Endothelial cell of umbilical vein (primary cell): ENCODE results near the gene ARPC1B. TPM values are rescaled to one million over a fixed set of nuclear protein-coding genes. Genes with fewer than 3 reads are reported as not detected.

Source experiments
- BruUV-seq: library from RNA; stranded (reverse); fragments of 400-500 nt; replicated peaks from 2 replicates; lab custom pipeline; 2021; lab: Mats Ljungman, UMichigan
- CTCF ChIA-PET: fragments of 300-600, 350-600 bp; sonication (Branson Sonifier 250); formaldehyde crosslinking; loops from one replicate; lab custom pipeline; 2021; ENCODE audit warnings: antibody characterized with exemption, inconsistent platforms; lab: Charles Lee
- POLR2A ChIA-PET: fragments of 300-600, 350-600 bp; sonication (Branson Sonifier 250); formaldehyde crosslinking; loops from one replicate; lab custom pipeline; 2021; ENCODE audit warnings: antibody characterized with exemption, inconsistent platforms; lab: Charles Lee
- DNase-seq: peaks from one replicate; pipeline ENCODE4 v3.0.0-alpha.2; 2011; ENCODE audit warnings: low read depth, low spot score
- FAIRE-seq: peaks from 2 replicates; lab custom pipeline; 2011; peaks lifted over from hg19 to GRCh38; lab: Jason Lieb, UNC
- H2AFZ ChIP-seq: 2 replicates; pipeline ENCODE4 v1.6.0; 2012; ENCODE audit warnings: low read depth, low read length, control low read depth, inconsistent platforms
- H3K27ac ChIP-seq: 2 replicates; pipeline ENCODE4 v1.5.1; 2011; ENCODE audit warnings: low read depth, mild to moderate bottlenecking, control low read depth, low read length, moderate library complexity; ENCODE audit not compliant: insufficient read depth
- H3K27me3 ChIP-seq, 2 experiments: 2 replicates each; pipeline versions ENCODE4 v1.6.0 to v1.6.1; 2011; ENCODE audit warnings: low read length in 2 of 2, mixed read lengths in 1 of 2; ENCODE audit not compliant: control insufficient read depth in 2 of 2, insufficient read depth in 2 of 2
- H3K36me3 ChIP-seq, 2 experiments: 2 replicates in 1 of 2; 3 replicates in 1 of 2; pipeline ENCODE4 v1.5.1; 2011; ENCODE audit warnings: low read length in 2 of 2, mild to moderate bottlenecking in 1 of 2, moderate library complexity in 1 of 2; ENCODE audit not compliant: control insufficient read depth in 2 of 2, insufficient read depth in 2 of 2; ENCODE audit errors: extremely low read depth in 1 of 2
- H3K4me1 ChIP-seq: 3 replicates; pipeline ENCODE4 v1.5.1; 2011; ENCODE audit warnings: mild to moderate bottlenecking, low read length; ENCODE audit not compliant: control insufficient read depth, insufficient read depth; ENCODE audit errors: extremely low read depth
- H3K4me2 ChIP-seq: 2 replicates; pipeline ENCODE4 v1.6.1; 2011; ENCODE audit warnings: low read length, control low read depth, mixed read lengths; ENCODE audit not compliant: insufficient read depth
- H3K4me3 ChIP-seq, 3 experiments: fragments of 200-600 bp in 1 of 3; sonication (generic), shearing (Covaris generic) in 1 of 3; replicated peaks in 1 of 3; 2 replicates each; pipeline ENCODE4 v1.5.1; 2011 to 2016; ENCODE audit warnings: control low read depth in 3 of 3, low read length in 3 of 3, mild to moderate bottlenecking in 2 of 3, inconsistent platforms in 1 of 3, low read depth in 1 of 3, moderate library complexity in 1 of 3; ENCODE audit not compliant: insufficient read depth in 1 of 3
- H3K79me2 ChIP-seq: 2 replicates; pipeline ENCODE4 v1.6.0; 2012; ENCODE audit warnings: low read length, inconsistent platforms; ENCODE audit not compliant: control insufficient read depth, insufficient read depth
- H3K9ac ChIP-seq: replicated peaks from 2 replicates; pipeline ENCODE3; 2011; ENCODE audit warnings: low read length, control low read depth; ENCODE audit not compliant: insufficient read depth; ENCODE audit errors: extremely low read depth
- H3K9me1 ChIP-seq: replicated peaks from 3 replicates; pipeline ENCODE4 v1.6.0; 2011; ENCODE audit warnings: mild to moderate bottlenecking, low read length; ENCODE audit not compliant: control insufficient read depth, insufficient read depth; ENCODE audit errors: extremely low read depth
- H3K9me3 ChIP-seq: replicated peaks from 2 replicates; pipeline ENCODE4 v1.5.1; 2012; ENCODE audit warnings: low read length, inconsistent platforms; ENCODE audit not compliant: control insufficient read depth, insufficient read depth
- H4K20me1 ChIP-seq: replicated peaks from 2 replicates; pipeline ENCODE3; 2011; ENCODE audit warnings: mild to moderate bottlenecking, low read length; ENCODE audit not compliant: control insufficient read depth, insufficient read depth; ENCODE audit errors: extremely low read depth
- CTCF ChIP-seq, 2 donors: IDR thresholded peaks; 1 replicate in 1 of 2; 2 replicates in 1 of 2; pipeline ENCODE4 v1.5.1; 2011; ENCODE audit warnings: low read length in 2 of 2, mild to moderate bottlenecking in 2 of 2, moderate library complexity in 2 of 2, control low read depth in 1 of 2, inconsistent platforms in 1 of 2, low read depth in 1 of 2; ENCODE audit not compliant: insufficient read depth in 1 of 2; ENCODE audit errors: extremely low read depth in 1 of 2
- EZH2 ChIP-seq: IDR thresholded peaks from 2 replicates; pipeline ENCODE4 v1.6.1; 2012; ENCODE audit warnings: borderline replicate concordance, low read depth, mild to moderate bottlenecking, moderate library complexity, low read length, inconsistent platforms; ENCODE audit not compliant: severe bottlenecking
- FOS ChIP-seq: IDR thresholded peaks from 2 replicates; pipeline ENCODE4 v1.6.1; 2011; ENCODE audit warnings: mild to moderate bottlenecking, low read length, moderate library complexity, borderline replicate concordance; ENCODE audit not compliant: insufficient read depth
- GATA2 ChIP-seq: IDR thresholded peaks from 2 replicates; pipeline ENCODE4 v1.7.0; 2011; ENCODE audit warnings: low read depth, mild to moderate bottlenecking, moderate library complexity, mixed read lengths, low read length; ENCODE audit not compliant: insufficient read length, insufficient read depth
- JUN ChIP-seq: IDR thresholded peaks from 2 replicates; pipeline ENCODE4 v1.6.1; 2011; ENCODE audit warnings: borderline replicate concordance, low read depth; ENCODE audit not compliant: insufficient read length, insufficient read depth
- MYC ChIP-seq: IDR thresholded peaks from one replicate; pipeline ENCODE4 v1.6.1; 2011; ENCODE audit warnings: mild to moderate bottlenecking, low read depth, low read length
- POLR2A ChIP-seq: IDR thresholded peaks from 2 replicates; pipeline ENCODE4 v1.6.1; 2012; ENCODE audit warnings: low read depth, mild to moderate bottlenecking, control low read depth, low read length
- POLR2AphosphoS5 ChIP-seq: IDR thresholded peaks from 2 replicates; pipeline ENCODE4 v1.6.1; 2012; ENCODE audit warnings: low read depth, mild to moderate bottlenecking, control low read depth, low read length, moderate library complexity; ENCODE audit not compliant: insufficient read depth
- dilution Hi-C: fragments of 300-500 bp; cut with MboI; formaldehyde crosslinking; loops from one replicate; pipeline ENCODE4 v1.15.0; 2019; ENCODE audit warnings: low sequenced_read_pairs; ENCODE audit not compliant: extremely low pct_ligation_motif_present
- intact Hi-C: fragments of 100-400 bp; cut with micrococcal nuclease; formaldehyde crosslinking; loops from one replicate; pipeline ENCODE4 v1.10.0; 2022
- polyA plus RNA-seq, 4 experiments: library from polyadenylated mRNA; depleted of rRNA in 3 of 4; stranded (reverse) in 3 of 4; unstranded in 1 of 4; fragments of >200 nt; gene quantifications; 2 replicates each; pipeline versions ENCODE4 v1.2.1 to v1.2.3, GENCODE V29; 2011 to 2012; ENCODE audit warnings: missing spikeins in 1 of 4
- total RNA-seq: library from RNA; stranded (reverse); gene quantifications from 2 replicates; pipeline ENCODE4 v1.2.3, GENCODE V29; 2021
- TF ChIP-seq, protein P1 (sequence below): IDR thresholded peaks from 2 replicates; pipeline ENCODE4 v1.6.1; 2011; ENCODE audit not compliant: insufficient read depth, insufficient read length

Gene ARPC1B
- total and polyA plus RNA-seq, 2 donors (not counting 3 experiments of a cell fraction or from before 2014, with no cell fraction given), result 232 to 831 TPM

DNA sequence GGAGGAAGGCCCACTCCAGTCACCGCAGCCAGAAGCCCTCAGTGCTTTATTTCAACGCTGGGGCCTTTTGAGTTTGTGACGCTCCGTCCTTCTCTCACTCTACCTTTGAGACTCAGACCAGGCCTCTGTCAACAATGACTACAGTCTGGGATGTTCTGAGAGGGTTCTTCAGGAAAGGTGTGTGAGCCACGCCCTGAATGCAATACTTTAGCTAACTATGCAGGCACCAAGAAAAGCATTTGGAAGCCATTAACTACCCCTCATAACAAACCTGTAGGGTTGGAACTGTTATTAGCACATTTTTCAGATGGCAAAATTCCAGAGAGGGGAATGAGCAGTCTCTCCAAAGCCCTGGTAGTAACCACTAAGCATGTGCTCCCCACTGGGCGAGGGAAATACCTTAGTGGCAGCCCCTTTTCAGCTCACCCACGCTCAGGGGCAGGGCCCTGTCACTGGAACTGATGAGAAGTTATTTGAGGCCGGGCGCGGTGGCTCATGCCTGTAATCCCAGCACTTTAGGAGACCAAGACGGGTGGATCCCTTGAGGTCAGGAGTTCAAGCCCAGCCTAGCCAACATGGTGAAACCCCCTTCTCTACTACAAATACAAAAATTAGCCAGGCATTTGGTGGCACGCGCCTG lies 5.7 kb upstream of the ARPC1B start:
- Histone ChIP-seq H3K9me1 (no peaks in the 10 kb centered on the region), H3K36me3 (peaks cover 10 to 11% of the 10 kb centered on the region in 2 experiments), H3K9me3 (no peaks in the 10 kb centered on the region), H3K9ac (no peak overlapping the region), H3K79me2 (no peaks in the 10 kb centered on the region), H3K4me1 (no peaks in the 10 kb centered on the region), H3K27ac (no peak overlapping the region), H3K27me3 (no peaks in the 10 kb centered on the region), H3K4me2 (no peak overlapping the region), H4K20me1 (no peaks in the 10 kb centered on the region), H3K4me3 (no peak overlapping the region), H2AFZ (no peak overlapping the region)
- ChIA-PET CTCF (interaction anchor here (0.9 to 1.9 kb wide), 2 partner anchors 40 to 212 kb away, joined by 5 to 7 read pairs; partner anchors contain the start of genes BUD31 and PDAP1), POLR2A (no interaction called here)
- FAIRE-seq, result no peak
- intact Hi-C loops, result no loop called here
- BruUV-seq, result no TSS peak
- dilution Hi-C loops, result no loop called here
- TF ChIP-seq MYC, result no peak
- no peak for TF ChIP-seq POLR2A
- no peak for DNase-seq

DNA sequence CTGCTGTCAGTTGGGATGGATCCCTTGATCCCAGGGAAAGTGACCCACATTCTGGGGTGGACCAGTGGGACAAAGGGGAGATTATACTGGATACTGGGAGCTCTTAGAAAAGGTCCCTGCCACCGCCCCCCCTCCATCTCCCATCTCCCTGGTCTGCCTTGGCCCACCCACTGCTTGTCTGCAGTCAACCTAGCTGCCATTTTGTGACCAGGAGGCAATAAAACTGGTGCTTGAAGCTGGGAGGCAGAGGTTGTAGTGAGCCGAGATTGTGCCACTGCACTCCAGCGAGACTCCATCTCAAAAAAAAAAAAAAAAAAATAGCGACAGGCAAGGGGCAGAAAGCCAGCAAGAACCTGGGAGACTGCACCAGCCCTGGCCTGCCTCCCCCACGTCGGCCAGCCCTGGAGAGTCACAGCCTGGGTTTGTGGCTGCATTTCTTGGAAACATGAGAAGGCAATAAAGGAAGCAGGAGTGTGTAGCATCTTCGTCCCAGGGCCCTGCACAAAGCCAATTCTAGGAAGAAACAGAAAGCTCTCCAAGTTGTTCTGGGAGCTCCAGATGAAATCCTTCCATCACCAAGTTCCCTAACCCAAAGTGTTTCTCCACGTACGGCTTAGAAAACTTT lies 4.7 kb upstream of the ARPC1B start:
- intact Hi-C loops (no loop called here), dilution Hi-C loops (no loop called here)
- no peak overlapping the region for H3K4me3 ChIP-seq
- peaks cover 6 to 8% of the 10 kb centered on the region in 2 experiments for H3K36me3 ChIP-seq
- POLR2A ChIA-PET, result no interaction called here
- H3K9me1 ChIP-seq, result no peaks in the 10 kb centered on the region
- no peak overlapping the region for H2AFZ ChIP-seq
- H3K9ac ChIP-seq, result no peak overlapping the region
- no peaks in the 10 kb centered on the region for H4K20me1 ChIP-seq
- CTCF ChIA-PET, result interaction anchor here (0.9 to 1.9 kb wide), 2 partner anchors 39 to 211 kb away, joined by 5 to 7 read pairs; partner anchors contain the start of genes BUD31 and PDAP1
- no peaks in the 10 kb centered on the region for H3K9me3 ChIP-seq
- FAIRE-seq (no peak), DNase-seq (no peak)
- no peak overlapping the region for H3K4me2 ChIP-seq
- no peak for TF ChIP-seq POLR2AphosphoS5
- TF ChIP-seq, protein P1, sequence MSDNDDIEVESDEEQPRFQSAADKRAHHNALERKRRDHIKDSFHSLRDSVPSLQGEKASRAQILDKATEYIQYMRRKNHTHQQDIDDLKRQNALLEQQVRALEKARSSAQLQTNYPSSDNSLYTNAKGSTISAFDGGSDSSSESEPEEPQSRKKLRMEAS, result no peak
- no peak for TF ChIP-seq POLR2A
- TF ChIP-seq MYC, result no peak
- TF ChIP-seq GATA2, result no peak
- no peak for TF ChIP-seq EZH2
- no peak for TF ChIP-seq CTCF (IDR thresholded peaks at IDR 0.05; ENCODE audit: extremely low read depth in 1 of 2, insufficient read depth in 1 of 2, low read depth in 1 of 2, low read length in 2 of 2)
- TF ChIP-seq FOS, result no peak
- no peak for TF ChIP-seq JUN
- H3K79me2 ChIP-seq, result no peaks in the 10 kb centered on the region
- no TSS peak for BruUV-seq
- no peaks in the 10 kb centered on the region for H3K27me3 ChIP-seq
- no peak overlapping the region for H3K27ac ChIP-seq
- no peaks in the 10 kb centered on the region for H3K4me1 ChIP-seq
